ENCODE results near the gene PPFIBP2.

- no peak for TF ChIP-seq CTCF (IDR thresholded peaks at IDR 0.05)
- no peak for TF ChIP-seq MAFK (IDR thresholded peaks at IDR 0.05; ENCODE audit: partially characterized antibody)
- TF ChIP-seq NR3C1 (IDR thresholded peaks at IDR 0.05): no peak
- TF ChIP-seq RAD21 (conservative IDR thresholded peaks at IDR 0.05 in 1 of 2, IDR thresholded peaks at IDR 0.05 in 1 of 2): no peak
- TF ChIP-seq SREBF2 (IDR thresholded peaks at IDR 0.05): no peak
- no peak for TF ChIP-seq NPAS2 (CRISPR knock-in tag; IDR thresholded peaks at IDR 0.05; ENCODE audit: borderline replicate concordance)
- TF ChIP-seq POLR2A (IDR thresholded peaks at IDR 0.05; ENCODE audit: low read length): no peak
- no peak for TF ChIP-seq ZNF302 (CRISPR knock-in tag; IDR thresholded peaks at IDR 0.05)
- no peak for TF ChIP-seq BHLHE40 (IDR thresholded peaks at IDR 0.05; ENCODE audit: low read depth, low read length)
- TF ChIP-seq MYC (IDR thresholded peaks at IDR 0.05; ENCODE audit: borderline replicate concordance, low read length): no peak
- TF ChIP-seq PHF8 (IDR thresholded peaks at IDR 0.05; ENCODE audit: borderline replicate concordance, low read depth): no peak
- TF ChIP-seq MAZ (IDR thresholded peaks at IDR 0.05; ENCODE audit: borderline replicate concordance, low read depth, low read length): no peak
Observed at GRCh38 chr11:7559398-7560283, 45.8 kb downstream of the PPFIBP2 start.

All from A549 (cell line).